Suprapubic skin (tissue), 3 donors: ENCODE results near the gene TPK1.

Experiments used
- CTCF ChIP-seq, 2 donors: fragments of 200-600 bp in 1 of 2; fragments of 450-650 bp in 1 of 2; sonication (generic) in 1 of 2; IDR thresholded peaks; one replicate each; pipeline ENCODE4 v1.5.1; 2016 to 2019; ENCODE audit warnings: antibody characterized with exemption in 2 of 2, mild to moderate bottlenecking in 1 of 2, moderate library complexity in 1 of 2
- POLR2A ChIP-seq, 2 donors: fragments of 450-650 bp; IDR thresholded peaks; one replicate each; pipeline ENCODE4 v1.6.1; 2017; ENCODE audit warnings: antibody characterized with exemption in 2 of 2, mild to moderate bottlenecking in 2 of 2, moderate library complexity in 2 of 2

GRCh38 chr7:144682581-144683280 is 153.1 kb downstream of the TPK1 start:
- TF ChIP-seq CTCF (IDR thresholded peaks at IDR 0.05): no peak
- TF ChIP-seq POLR2A (IDR thresholded peaks at IDR 0.05): no peak
